ENCODE measurements around the gene METTL25B. TPM values are rescaled to one million over a fixed set of nuclear protein-coding genes. Genes with fewer than 3 reads are reported as not detected.

The METTL25B gene
- total RNA-seq, 1 donor from 2014 or later, result 37.3 TPM

DNA sequence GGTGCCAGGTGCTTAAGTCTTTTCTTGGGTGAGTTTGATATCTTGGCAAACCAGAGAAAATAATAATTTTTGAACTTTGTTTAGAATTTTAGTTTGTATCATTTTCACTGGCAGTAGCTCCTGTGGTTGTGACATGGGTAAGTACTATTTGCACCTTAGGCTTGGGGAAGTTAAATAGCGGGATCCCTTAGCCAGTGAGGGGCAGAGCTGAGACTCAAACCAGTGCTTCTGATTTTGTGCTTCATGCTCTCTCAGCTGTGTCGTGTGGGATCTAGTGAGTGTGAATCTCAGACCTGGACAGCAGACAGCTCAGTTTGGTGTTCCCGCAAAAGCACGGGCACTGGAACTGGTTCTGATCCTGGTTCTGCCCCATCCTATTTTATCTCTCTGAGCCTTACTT lies 48.7 kb downstream of the METTL25B start:
- H3K36me3 Mint-ChIP-seq (ENCODE audit: low read depth), result peaks cover 50% of the 10 kb centered on the region
- DNase-seq (ENCODE audit: low spot score), result no peak
- no peaks in the 10 kb centered on the region for H3K27me3 Mint-ChIP-seq (ENCODE audit: low read depth)
- H3K4me1 Mint-ChIP-seq (ENCODE audit: low read depth), result peaks cover 49% of the 10 kb centered on the region
- H3K27ac Mint-ChIP-seq, result no peak overlapping the region
- no peaks in the 10 kb centered on the region for H3K9me3 Mint-ChIP-seq
- intact Hi-C loops (cut with micrococcal nuclease), result no loop called here
- H3K4me3 Mint-ChIP-seq (ENCODE audit: low read depth), result no peak overlapping the region

DNA sequence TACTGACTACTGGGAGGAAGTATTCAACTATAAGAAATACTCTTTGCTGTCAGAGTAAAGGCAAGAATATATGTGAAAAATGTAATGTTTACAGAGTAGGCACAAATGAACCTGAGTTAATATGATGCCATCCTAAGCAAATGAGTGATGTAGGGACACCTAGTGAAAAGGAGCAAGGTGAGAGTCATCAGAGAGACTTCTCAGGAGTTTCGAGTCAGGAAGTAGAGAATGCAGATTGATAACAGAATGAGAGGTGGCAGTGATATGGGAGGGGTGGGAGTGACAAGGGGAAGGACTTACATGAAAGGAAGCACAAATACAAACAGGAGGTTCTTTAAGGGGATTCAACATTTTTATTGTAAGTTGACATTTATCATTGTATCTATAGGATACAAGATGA lies 49.3 kb downstream of the METTL25B start:
- Mint-ChIP-seq H3K9me3 (no peaks in the 10 kb centered on the region), H3K27ac (peak overlapping the region; percentile 6), H3K36me3 (ENCODE audit: low read depth) (peaks cover 52% of the 10 kb centered on the region), H3K4me1 (ENCODE audit: low read depth) (peaks cover 43% of the 10 kb centered on the region), H3K4me3 (ENCODE audit: low read depth) (no peak overlapping the region), H3K27me3 (ENCODE audit: low read depth) (no peaks in the 10 kb centered on the region)
- DNase-seq (ENCODE audit: low spot score), result no peak
- intact Hi-C loops (cut with micrococcal nuclease), result no loop called here

DNA sequence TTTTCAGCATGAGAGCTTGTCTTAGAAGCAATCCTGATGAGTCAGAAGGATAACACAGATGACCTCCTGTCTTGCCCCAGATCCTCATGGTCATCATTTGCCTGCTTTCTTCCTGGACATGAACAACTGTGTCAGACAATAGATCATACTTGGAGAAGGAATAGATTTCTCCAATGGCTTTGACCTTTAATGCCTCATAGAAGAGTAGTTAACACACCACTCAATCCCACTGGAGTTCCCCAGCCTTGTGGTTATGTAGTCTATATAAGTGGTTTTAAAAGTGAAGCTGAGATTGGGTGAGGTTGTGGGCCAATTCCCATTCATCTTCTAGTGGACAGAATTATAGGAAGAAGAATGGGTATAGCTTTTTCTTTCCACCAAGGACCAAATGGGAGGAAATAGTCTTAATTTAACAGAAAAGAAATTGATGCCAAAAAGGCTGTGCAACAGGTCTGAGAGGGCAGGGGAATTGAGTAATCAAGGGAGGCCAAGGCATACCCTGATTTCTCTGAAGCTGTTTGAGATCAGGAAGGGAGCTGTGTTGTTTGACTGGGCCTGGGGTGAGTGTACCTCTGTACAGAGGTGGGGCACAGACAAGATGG lies 53.4 kb downstream of the METTL25B start:
- no peaks in the 10 kb centered on the region for H3K27me3 Mint-ChIP-seq (ENCODE audit: low read depth)
- peak overlapping the region; percentile 5 for H3K27ac Mint-ChIP-seq
- no peak for DNase-seq (ENCODE audit: low spot score)
- peaks cover 24% of the 10 kb centered on the region for H3K4me1 Mint-ChIP-seq (ENCODE audit: low read depth)
- H3K4me3 Mint-ChIP-seq (ENCODE audit: low read depth), result no peak overlapping the region
- H3K36me3 Mint-ChIP-seq (ENCODE audit: low read depth), result peaks cover 48% of the 10 kb centered on the region
- no peaks in the 10 kb centered on the region for H3K9me3 Mint-ChIP-seq
- intact Hi-C loops (cut with micrococcal nuclease), result no loop called here

GRCh38 chr1:156785458-156785857 lies 57.2 kb downstream of the METTL25B start:
- peaks cover 66% of the 10 kb centered on the region for H3K36me3 Mint-ChIP-seq (ENCODE audit: low read depth)
- peaks cover 10% of the 10 kb centered on the region for H3K4me1 Mint-ChIP-seq (ENCODE audit: low read depth)
- H3K27ac Mint-ChIP-seq, result no peak overlapping the region
- no peak overlapping the region for H3K4me3 Mint-ChIP-seq (ENCODE audit: low read depth)
- H3K27me3 Mint-ChIP-seq (ENCODE audit: low read depth), result no peaks in the 10 kb centered on the region
- no peak for DNase-seq (ENCODE audit: low spot score)
- intact Hi-C loops (cut with micrococcal nuclease), result no loop called here
- no peaks in the 10 kb centered on the region for H3K9me3 Mint-ChIP-seq

Other genes starting within 250 kb of the METTL25B start
- gene MEF2D, start 227.7 kb upstream of the METTL25B start, total RNA-seq, result 37.9 and 42.1 TPM in 2 replicates
- 16.1 and 16.8 TPM in 2 replicates for gene IQGAP3, start 155.9 kb upstream of the METTL25B start, total RNA-seq
- gene TTC24, start 148.7 kb upstream of the METTL25B start, total RNA-seq, result 3.8 and 4.5 TPM in 2 replicates
- gene NAXE, start 136.7 kb upstream of the METTL25B start, total RNA-seq, result 76.1 and 78.8 TPM in 2 replicates
- gene GPATCH4, start 127.0 kb upstream of the METTL25B start, total RNA-seq, result 73.7 and 80.4 TPM in 2 replicates
- gene HAPLN2, start 109.1 kb upstream of the METTL25B start, total RNA-seq, result not detected in 2 replicates
- gene BCAN, start 86.4 kb upstream of the METTL25B start, total RNA-seq, result not detected in 2 replicates
- gene NES, start 51.1 kb upstream of the METTL25B start, total RNA-seq, result not detected in 2 replicates
- 1.0 and 1.1 TPM in 2 replicates for gene CRABP2, start 22.9 kb upstream of the METTL25B start, total RNA-seq
- 52.2 and 57.4 TPM in 2 replicates for gene ISG20L2, start 297 bp downstream of the METTL25B start, total RNA-seq
- 116 and 124 TPM in 2 replicates for gene MRPL24, start 12.6 kb downstream of the METTL25B start, total RNA-seq
- gene HDGF, start 23.2 kb downstream of the METTL25B start, total RNA-seq, result 359 and 360 TPM in 2 replicates
- 94.8 and 110 TPM in 2 replicates for gene PRCC, start 39.1 kb downstream of the METTL25B start, total RNA-seq
- gene SH2D2A, start 88.4 kb downstream of the METTL25B start, total RNA-seq, result 453 and 474 TPM in 2 replicates
- gene INSRR, start 130.6 kb downstream of the METTL25B start, total RNA-seq, result 1.1 and 1.4 TPM in 2 replicates
- 252 and 253 TPM in 2 replicates for gene NTRK1, start 132.4 kb downstream of the METTL25B start, total RNA-seq
- 0.55 and 0.80 TPM in 2 replicates for gene PEAR1, start 165.2 kb downstream of the METTL25B start, total RNA-seq
- not detected in 2 replicates for gene LRRC71, start 192.2 kb downstream of the METTL25B start, total RNA-seq